ENCODE data around the gene PPA2. TPM values are rescaled to one million over a fixed set of nuclear protein-coding genes. Genes with fewer than 3 reads are reported as not detected.

PPA2 gene
- total RNA-seq, 1 donor from 2014 or later, result 82.0 TPM

DNA sequence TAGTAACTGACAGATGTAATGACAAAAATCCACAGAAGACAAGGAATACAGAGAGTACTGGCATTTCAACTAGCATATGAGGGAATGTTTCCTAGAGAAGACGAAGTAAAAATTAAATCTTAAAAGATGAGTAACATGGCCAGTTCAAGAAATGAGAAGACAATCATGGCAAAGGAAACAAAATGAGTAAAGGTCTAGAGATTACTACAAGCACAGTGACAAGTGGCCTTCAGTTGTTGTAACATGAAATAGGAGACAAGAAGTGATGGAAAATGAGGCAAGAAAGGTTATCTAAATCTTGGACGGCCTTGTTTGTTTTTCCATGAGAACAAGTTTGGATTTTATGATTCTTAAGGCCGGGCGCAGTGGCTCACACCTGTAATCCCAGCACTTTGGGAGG, 81.0 kb downstream of the PPA2 start:
- DNase-seq (ENCODE audit: low spot score), result no peak

GRCh38 chr4:105389167-105389566, 84.7 kb downstream of the PPA2 start:
- DNase-seq (ENCODE audit: low spot score), result no peak

DNA sequence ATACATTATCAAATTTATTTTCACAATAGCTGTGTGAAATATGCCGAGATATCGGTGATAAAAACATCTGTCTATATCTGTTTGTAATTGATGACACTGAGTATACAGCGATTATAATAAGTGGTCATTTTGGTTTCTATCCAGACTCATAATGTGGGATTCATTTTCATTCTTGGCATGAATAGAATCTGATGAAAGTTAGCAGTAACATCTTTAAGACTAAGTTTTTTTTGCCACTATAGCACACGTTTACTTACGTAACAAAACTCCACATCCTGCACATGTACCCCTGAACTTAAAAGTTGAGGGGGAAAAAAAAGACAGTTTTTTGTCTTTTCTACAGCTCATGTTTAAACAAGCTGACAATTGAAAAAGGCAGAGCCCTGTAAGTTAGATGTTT, 86.4 kb downstream of the PPA2 start:
- DNase-seq (ENCODE audit: low spot score), result no peak

DNA sequence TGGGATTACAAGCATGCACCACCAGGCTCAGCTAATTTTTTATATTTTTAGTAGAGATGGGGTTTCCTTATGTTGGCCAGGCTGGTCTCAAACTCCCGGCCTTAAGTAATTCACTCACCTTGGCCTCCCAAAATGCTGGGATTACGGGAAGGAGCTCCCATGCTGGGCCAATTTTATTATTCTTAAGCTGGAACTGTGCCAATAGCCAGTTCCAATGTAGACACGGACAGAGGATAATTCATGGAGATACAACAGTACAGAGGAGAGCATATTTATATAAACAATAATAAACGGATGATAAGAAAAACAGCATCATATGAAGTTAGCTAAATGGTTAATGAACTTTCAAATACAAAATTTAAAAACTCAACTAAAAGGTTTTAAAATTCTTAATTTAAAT, 87.8 kb downstream of the PPA2 start:
- DNase-seq (ENCODE audit: low spot score), result no peak

- no peak for DNase-seq (ENCODE audit: low spot score)
Observed at GRCh38 chr4:105374071-105374470, 99.8 kb downstream of the PPA2 start.

GRCh38 chr4:105373324-105373723, 100.5 kb downstream of the PPA2 start:
- DNase-seq (ENCODE audit: low spot score), result no peak

DNA sequence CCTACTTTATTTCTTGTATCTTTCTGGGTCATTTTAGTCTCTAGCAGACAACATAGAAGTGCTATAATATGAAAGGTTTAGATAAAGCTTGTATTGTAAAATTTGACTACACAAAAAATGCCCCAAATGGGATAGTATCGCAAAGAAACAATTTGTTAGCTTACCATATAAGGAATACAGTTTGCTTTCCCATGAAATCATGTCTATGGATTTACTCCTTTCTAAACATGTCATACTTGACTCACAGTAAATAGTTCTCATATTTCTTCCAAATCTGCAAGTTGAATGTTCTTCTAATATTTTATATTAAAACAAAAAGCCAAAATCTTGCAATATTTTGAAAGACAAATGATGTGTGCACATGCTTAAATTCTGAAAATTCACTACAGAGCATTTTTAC, 103.9 kb downstream of the PPA2 start:
- DNase-seq (ENCODE audit: low spot score), result no peak

GRCh38 chr4:105361053-105361452, 112.8 kb downstream of the PPA2 start:
- no peak for DNase-seq (ENCODE audit: low spot score)

GRCh38 chr4:105357258-105357980, 116.4 kb downstream of the PPA2 start:
- no peak for DNase-seq (ENCODE audit: low spot score)

DNA sequence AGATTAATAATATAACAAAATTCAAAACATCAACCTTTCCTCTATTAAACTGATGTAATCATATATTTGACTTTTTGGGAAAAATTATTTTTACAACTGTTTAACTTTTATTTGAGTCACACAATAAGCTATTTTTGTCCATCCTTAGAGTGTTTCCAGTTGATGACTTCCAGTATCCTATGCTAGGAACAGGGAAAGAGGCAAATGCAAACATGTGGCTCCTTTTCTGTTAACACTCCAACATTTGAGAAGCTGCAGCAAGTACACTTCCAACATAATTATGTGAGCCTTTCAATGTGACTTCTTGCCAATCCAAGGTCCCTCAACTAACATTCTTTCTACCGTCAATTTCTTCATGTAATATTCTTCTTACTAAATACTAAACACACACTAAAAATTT, 117.7 kb downstream of the PPA2 start:
- DNase-seq (ENCODE audit: low spot score), result no peak

DNA sequence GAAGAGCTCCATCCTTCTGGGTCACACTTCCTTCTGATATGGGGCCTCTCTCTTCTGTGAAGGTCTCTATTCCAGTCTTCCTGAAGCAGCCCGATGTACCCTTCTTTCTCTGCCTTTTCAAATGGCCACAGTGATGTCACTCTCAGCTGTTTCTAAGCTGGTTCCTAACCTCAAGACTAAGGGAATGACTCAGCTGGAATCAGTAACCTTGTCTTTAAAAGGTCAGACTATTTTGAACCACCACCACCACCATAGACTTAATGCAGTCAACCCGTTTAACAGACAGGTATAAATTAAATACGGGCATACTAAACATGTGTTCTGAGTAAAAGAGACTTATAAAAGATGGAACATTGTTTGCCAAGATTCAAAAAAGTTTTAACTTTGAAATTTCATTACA, 121.0 kb downstream of the PPA2 start:
- no peak for DNase-seq (ENCODE audit: low spot score)

DNA sequence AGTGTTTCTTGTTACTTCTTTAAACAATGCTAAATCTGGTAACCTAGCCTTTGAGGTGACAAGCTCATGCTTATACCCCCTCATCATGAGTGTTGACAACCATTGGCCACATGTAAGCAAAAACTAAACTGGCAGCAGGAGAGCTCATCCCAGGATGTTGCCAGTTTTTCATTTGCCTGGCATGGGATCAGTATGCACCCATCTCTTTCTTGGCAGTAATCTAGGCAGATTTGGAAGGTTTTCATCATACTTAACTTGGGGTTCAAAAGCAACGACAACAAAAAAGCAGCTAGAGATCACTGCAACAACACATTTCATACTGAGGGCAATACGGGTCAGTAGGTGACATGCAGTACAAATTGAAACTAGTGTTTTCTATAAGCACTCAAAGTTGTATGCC, 122.0 kb downstream of the PPA2 start:
- DNase-seq (ENCODE audit: low spot score), result no peak

GRCh38 chr4:105350859-105351490, 122.9 kb downstream of the PPA2 start:
- DNase-seq (ENCODE audit: low spot score), result no peak

GRCh38 chr4:105348719-105349118, 125.1 kb downstream of the PPA2 start:
- DNase-seq (ENCODE audit: low spot score), result no peak

DNA sequence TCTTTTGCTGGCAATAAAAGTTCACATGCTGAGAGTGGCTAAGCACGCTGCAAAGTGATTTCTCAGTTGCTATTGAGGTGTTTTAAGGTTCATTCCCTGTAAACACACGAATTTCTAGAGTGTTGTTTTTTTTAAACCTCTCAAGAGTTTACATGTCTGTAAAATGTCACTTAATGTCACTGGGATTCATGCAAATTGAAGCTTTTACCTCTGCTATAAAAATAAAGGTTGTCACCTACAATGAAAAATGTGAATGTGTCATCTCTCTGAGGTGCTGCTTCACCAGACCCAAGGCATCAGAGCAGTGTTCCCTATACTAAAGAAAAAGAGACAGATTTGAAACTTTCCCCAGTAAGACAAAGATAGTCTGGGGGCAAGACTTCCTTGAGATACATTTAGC, 127.0 kb downstream of the PPA2 start:
- no peak for DNase-seq (ENCODE audit: low spot score)

- no peak for DNase-seq (ENCODE audit: low spot score)
Observed at GRCh38 chr4:105345838-105346237, 128.0 kb downstream of the PPA2 start.

- no peak for DNase-seq (ENCODE audit: low spot score)
Observed at GRCh38 chr4:105345358-105345757, 128.5 kb downstream of the PPA2 start.

DNA sequence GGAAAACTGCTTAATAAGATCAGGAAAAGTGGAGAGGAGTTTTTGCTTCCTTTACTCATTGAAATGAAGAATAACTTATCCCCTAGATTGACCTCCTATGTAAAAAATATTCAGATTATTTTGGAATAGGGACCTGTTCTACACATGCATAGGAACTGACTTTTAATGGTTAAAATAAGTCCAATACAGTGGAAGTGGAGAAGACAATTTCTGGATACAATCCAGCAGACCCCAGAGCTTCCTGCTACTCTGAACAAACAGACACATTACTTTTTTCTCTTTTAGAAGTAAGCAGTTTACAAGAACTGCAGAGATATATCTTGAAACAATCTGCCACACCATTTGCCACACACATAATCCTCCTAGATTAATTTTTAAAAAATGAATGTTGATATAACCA, 129.7 kb downstream of the PPA2 start:
- no peak for DNase-seq (ENCODE audit: low spot score)

GRCh38 chr4:105343146-105343931, 130.5 kb downstream of the PPA2 start:
- no peak for DNase-seq (ENCODE audit: low spot score)

DNA sequence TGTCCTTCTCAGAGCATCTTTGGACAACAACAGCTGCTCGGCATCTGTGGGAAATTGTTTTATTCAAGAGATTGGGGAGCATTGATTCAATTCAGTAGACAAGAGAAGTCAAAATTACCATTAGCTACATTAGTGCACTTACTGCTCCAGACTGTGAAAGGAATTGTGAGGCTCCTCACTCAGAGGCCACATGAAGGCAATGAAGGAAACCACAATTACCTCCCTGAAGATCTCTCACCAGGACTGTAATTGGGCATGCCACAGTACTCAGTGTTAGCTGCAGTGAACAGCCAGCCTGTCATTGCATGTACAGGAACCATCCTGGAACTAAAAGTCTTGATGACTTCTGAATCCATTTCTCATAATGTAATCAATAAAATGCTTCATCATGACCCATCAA, 144.8 kb downstream of the PPA2 start:
- no peak for DNase-seq (ENCODE audit: low spot score)

GRCh38 chr4:105327956-105328355, 145.9 kb downstream of the PPA2 start:
- no peak for DNase-seq (ENCODE audit: low spot score)

DNA sequence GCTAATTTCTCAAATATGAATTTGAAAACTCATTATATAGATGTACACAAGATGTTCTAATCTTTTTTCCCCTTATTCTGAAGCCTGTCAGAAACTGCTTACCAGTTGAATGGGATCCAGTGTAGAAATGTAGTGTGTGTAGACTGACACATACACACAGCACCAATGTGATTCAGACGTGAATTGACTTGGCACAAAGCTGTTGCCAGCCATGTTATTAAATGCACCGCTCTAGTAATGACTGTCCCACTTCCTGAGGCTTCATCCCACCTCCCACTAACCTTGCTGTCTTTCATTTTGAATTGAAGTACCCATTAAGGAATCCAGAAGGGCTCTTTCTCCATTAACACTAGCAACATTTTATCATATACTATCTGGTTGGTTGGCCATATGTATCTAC, 146.6 kb downstream of the PPA2 start:
- DNase-seq (ENCODE audit: low spot score), result no peak

Measured in mucosa of gallbladder (tissue), 1 donor.